MM.1S (cell line): ENCODE data around the gene ARPP21.

Experiments
- DNase-seq: peaks from one replicate; pipeline ENCODE4 v3.0.0-alpha.2; 2015
- H2AFZ ChIP-seq: fragments of 300-600 bp; sonication (generic); 2 replicates; pipeline ENCODE4 v1.6.0; 2016; ENCODE audit warnings: antibody characterized with exemption, low read length
- H3F3A ChIP-seq: fragments of 300-600 bp; sonication (generic); 2 replicates; pipeline ENCODE4 v1.6.1; 2016; ENCODE audit warnings: mild to moderate bottlenecking, antibody characterized with exemption, low read length, moderate library complexity, mixed read lengths; ENCODE audit not compliant: insufficient read depth
- H3K27ac ChIP-seq: fragments of 300-600 bp; sonication (generic); 2 replicates; pipeline ENCODE4 v1.5.1; 2016; ENCODE audit warnings: mild to moderate bottlenecking, low read length
- H3K27me3 ChIP-seq: fragments of 300-600 bp; sonication (generic); replicated peaks from 2 replicates; pipeline ENCODE4 v1.6.0; 2016; ENCODE audit warnings: low read length; ENCODE audit not compliant: insufficient read depth
- H3K36me3 ChIP-seq: fragments of 300-600 bp; sonication (generic); replicated peaks from 2 replicates; pipeline ENCODE4 v1.6.1; 2016; ENCODE audit warnings: mild to moderate bottlenecking, low read length, mixed read lengths; ENCODE audit not compliant: insufficient read depth
- H3K4me1 ChIP-seq: fragments of 300-600 bp; sonication (generic); 2 replicates; pipeline ENCODE4 v1.6.1; 2016; ENCODE audit warnings: low read length, mixed read lengths
- H3K4me2 ChIP-seq: fragments of 300-600 bp; sonication (generic); 2 replicates; pipeline ENCODE4 v1.6.0; 2016; ENCODE audit warnings: low read depth, low read length
- H3K4me3 ChIP-seq: fragments of 300-600 bp; sonication (generic); 2 replicates; pipeline ENCODE4 v1.5.1; 2016; ENCODE audit warnings: low read length, mixed read lengths
- H3K79me2 ChIP-seq: fragments of 300-600 bp; sonication (generic); 2 replicates; pipeline ENCODE4 v1.6.1; 2016; ENCODE audit warnings: mixed run types, low read length, mixed read lengths
- H3K9ac ChIP-seq: fragments of 300-600 bp; sonication (generic); 2 replicates; pipeline ENCODE4 v1.6.1; 2016; ENCODE audit warnings: low read length, mixed read lengths
- H3K9me2 ChIP-seq: fragments of 300-600 bp; sonication (generic); replicated peaks from 2 replicates; pipeline ENCODE4 v1.6.1; 2016; ENCODE audit warnings: mild to moderate bottlenecking, low read length, mixed read lengths; ENCODE audit not compliant: insufficient read depth
- H3K9me3 ChIP-seq: fragments of 300-600 bp; sonication (generic); replicated peaks from 2 replicates; pipeline ENCODE4 v1.6.1; 2016; ENCODE audit warnings: mild to moderate bottlenecking, low read length, mixed read lengths; ENCODE audit not compliant: insufficient read depth
- H4K20me1 ChIP-seq: fragments of 300-600 bp; sonication (generic); 2 replicates; pipeline ENCODE4 v1.6.1; 2016; ENCODE audit warnings: mild to moderate bottlenecking, low read length, moderate library complexity, mixed read lengths; ENCODE audit not compliant: insufficient read depth
- CTCF ChIP-seq: fragments of 300-600 bp; sonication (generic); IDR thresholded peaks from 2 replicates; pipeline ENCODE4 v1.5.1; 2016; ENCODE audit warnings: antibody characterized with exemption, low read length, mixed read lengths
- EZH2 ChIP-seq: fragments of 300-600 bp; sonication (generic); optimal IDR thresholded peaks from 2 replicates; pipeline ENCODE3; 2017; ENCODE audit warnings: low read depth, mild to moderate bottlenecking, antibody characterized with exemption, low read length, mixed read lengths
- EZH2phosphoT487 ChIP-seq: fragments of 300-600 bp; sonication (generic); IDR thresholded peaks from 2 replicates; pipeline ENCODE4 v1.6.1; 2018; ENCODE audit warnings: antibody characterized with exemption, low read length

ARPP21 gene

GRCh38 chr3:35673017-35673416, 33.7 kb downstream of the ARPP21 start:
- no peak overlapping the region for H3K4me3 ChIP-seq
- H3K9ac ChIP-seq = no peak overlapping the region
- no peak overlapping the region for H2AFZ ChIP-seq
- H3K4me1 ChIP-seq = no peaks in the 10 kb centered on the region
- H3K4me2 ChIP-seq = no peak overlapping the region
- no peaks in the 10 kb centered on the region for H3K9me2 ChIP-seq
- H3F3A ChIP-seq = no peaks in the 10 kb centered on the region
- no peaks in the 10 kb centered on the region for H4K20me1 ChIP-seq
- TF ChIP-seq CTCF (no peak), EZH2 (no peak), EZH2phosphoT487 (no peak)
- no peak overlapping the region for H3K27ac ChIP-seq
- H3K36me3 ChIP-seq = no peaks in the 10 kb centered on the region
- H3K27me3 ChIP-seq = no peaks in the 10 kb centered on the region
- no peaks in the 10 kb centered on the region for H3K9me3 ChIP-seq
- no peaks in the 10 kb centered on the region for H3K79me2 ChIP-seq
- DNase-seq = no peak

- H3K9ac ChIP-seq = no peak overlapping the region
- TF ChIP-seq EZH2phosphoT487 (no peak), EZH2 (no peak), CTCF (no peak)
Measured at GRCh38 chr3:35674451-35675109, 35.3 kb downstream of the ARPP21 start.

GRCh38 chr3:35675206-35675605, 35.9 kb downstream of the ARPP21 start:
- Histone ChIP-seq H2AFZ (no peak overlapping the region), H3K4me1 (no peaks in the 10 kb centered on the region), H3K9me3 (no peaks in the 10 kb centered on the region), H3K4me3 (no peak overlapping the region), H3K27me3 (no peaks in the 10 kb centered on the region), H3K79me2 (no peaks in the 10 kb centered on the region), H3K9ac (no peak overlapping the region), H3K36me3 (no peaks in the 10 kb centered on the region), H3K9me2 (no peaks in the 10 kb centered on the region), H3K4me2 (no peak overlapping the region), H3F3A (no peaks in the 10 kb centered on the region), H3K27ac (no peak overlapping the region), H4K20me1 (no peaks in the 10 kb centered on the region)
- TF ChIP-seq CTCF = no peak
- no peak for TF ChIP-seq EZH2phosphoT487
- no peak for TF ChIP-seq EZH2
- no peak for DNase-seq

More at GRCh38 chr3:35674451-35675109, 35.3 kb downstream of the ARPP21 start:
- no peak overlapping the region for H3K4me3 ChIP-seq
- no peaks in the 10 kb centered on the region for H3K36me3 ChIP-seq
- H2AFZ ChIP-seq = no peak overlapping the region
- no peaks in the 10 kb centered on the region for H3K9me2 ChIP-seq
- H3F3A ChIP-seq = no peaks in the 10 kb centered on the region
- H3K4me2 ChIP-seq = no peak overlapping the region
- no peaks in the 10 kb centered on the region for H3K27me3 ChIP-seq
- H3K9me3 ChIP-seq = no peaks in the 10 kb centered on the region
- H3K27ac ChIP-seq = no peak overlapping the region
- no peaks in the 10 kb centered on the region for H4K20me1 ChIP-seq
- H3K79me2 ChIP-seq = no peaks in the 10 kb centered on the region
- DNase-seq = no peak
- H3K4me1 ChIP-seq = no peaks in the 10 kb centered on the region
